Caco-2 (cell line): ENCODE results near the gene HOXB6. TPM values are rescaled to one million over a fixed set of nuclear protein-coding genes. Genes with fewer than 3 reads are reported as not detected.

Source experiments
- BruUV-seq: library from RNA; stranded (reverse); fragments of 400-500 nt; replicated peaks from 2 replicates; lab custom pipeline; 2021; lab: Mats Ljungman, UMichigan
- CTCF ChIA-PET: fragments of 300-600 bp; sonication (Branson Sonifier 250); formaldehyde crosslinking; loops from one replicate; lab custom pipeline; 2022; ENCODE audit warnings: antibody characterized with exemption; lab: Charles Lee
- POLR2A ChIA-PET: fragments of 300-600 bp; sonication (Branson Sonifier 250); formaldehyde crosslinking; loops from one replicate; lab custom pipeline; 2022; ENCODE audit warnings: antibody characterized with exemption; lab: Charles Lee
- DNase-seq, 2 experiments: peaks; one replicate each; pipeline versions ENCODE4 v3.0.0 to v3.0.0-alpha.2; 2020 to 2022
- H3K27me3 ChIP-seq: replicated peaks from 2 replicates; pipeline ENCODE4 v1.6.0; 2011; ENCODE audit warnings: low read length; ENCODE audit not compliant: control insufficient read depth, insufficient read depth
- H3K36me3 ChIP-seq: 2 replicates; pipeline ENCODE4 v1.5.1; 2011; ENCODE audit warnings: low read length; ENCODE audit not compliant: control insufficient read depth, insufficient read depth
- H3K4me1 ChIP-seq: fragments of 250-450 bp; sonication (Bioruptor Pico); 2 replicates; pipeline ENCODE4 v1.5.1; 2020; ENCODE audit warnings: mild to moderate bottlenecking
- H3K4me3 ChIP-seq: 2 replicates; pipeline ENCODE4 v1.5.1; 2011; ENCODE audit warnings: low read depth, mild to moderate bottlenecking, control low read depth, low read length
- H3K9me3 ChIP-seq: fragments of 250-450 bp; sonication (Bioruptor Pico); 2 replicates; pipeline ENCODE4 v1.5.1; 2020; ENCODE audit warnings: mild to moderate bottlenecking, moderate library complexity
- H3K27ac Mint-ChIP-seq: one replicate; pipeline ENCODE4 v1.8.0; 2022; ENCODE audit warnings: mixed read lengths; ENCODE audit not compliant: unreplicated experiment
- H3K27me3 Mint-ChIP-seq: one replicate; pipeline ENCODE4 v1.8.0; 2022; ENCODE audit warnings: mixed read lengths; ENCODE audit not compliant: insufficient read depth, unreplicated experiment
- H3K36me3 Mint-ChIP-seq: one replicate; pipeline ENCODE4 v1.8.0; 2022; ENCODE audit warnings: mild to moderate bottlenecking, mixed read lengths; ENCODE audit not compliant: insufficient read depth, unreplicated experiment
- H3K4me1 Mint-ChIP-seq: one replicate; pipeline ENCODE4 v1.8.0; 2022; ENCODE audit warnings: low read depth, mixed read lengths; ENCODE audit not compliant: unreplicated experiment
- H3K4me3 Mint-ChIP-seq: one replicate; pipeline ENCODE4 v1.8.0; 2022; ENCODE audit warnings: mild to moderate bottlenecking, moderate library complexity, mixed read lengths; ENCODE audit not compliant: unreplicated experiment
- H3K9me3 Mint-ChIP-seq: one replicate; pipeline ENCODE4 v1.8.0; 2022; ENCODE audit warnings: mixed read lengths; ENCODE audit not compliant: unreplicated experiment
- CTCF ChIP-seq, 2 experiments: fragments of 200-600 bp in 1 of 2; IDR thresholded peaks; 1 replicate in 1 of 2; 2 replicates in 1 of 2; pipeline versions ENCODE4 v1.5.1 to v1.8.0; 2011 to 2022; ENCODE audit warnings: antibody characterized with exemption in 1 of 2, control low read depth in 1 of 2, inconsistent platforms in 1 of 2, low read depth in 1 of 2, low read length in 1 of 2, mild to moderate bottlenecking in 1 of 2, moderate library complexity in 1 of 2; ENCODE audit not compliant: insufficient read depth in 1 of 2, severe bottlenecking in 1 of 2, unreplicated experiment in 1 of 2
- intact Hi-C: fragments of 100-400 bp; cut with micrococcal nuclease; formaldehyde crosslinking; loops from one replicate; pipeline ENCODE4 v1.10.0; 2022; ENCODE audit not compliant: unreplicated experiment
- total RNA-seq: library from RNA; stranded (reverse); gene quantifications from 2 replicates; pipeline ENCODE4 v1.2.3, GENCODE V29; 2022

The HOXB6 gene
- total RNA-seq, 1 experiment from 2014 or later, result 1.9 TPM

- no peak overlapping the region for H3K4me3 Mint-ChIP-seq
- H3K27me3 ChIP-seq, result no peaks in the 10 kb centered on the region
- no peak overlapping the region for H3K4me3 ChIP-seq
- no TSS peak for BruUV-seq
- H3K4me1 ChIP-seq, result peaks cover 9% of the 10 kb centered on the region
- no peak for TF ChIP-seq CTCF (IDR thresholded peaks at IDR 0.05; ENCODE audit: insufficient read depth in 1 of 2, low read depth in 1 of 2, low read length in 1 of 2, severe bottlenecking in 1 of 2, unreplicated experiment in 1 of 2)
- peaks cover 26% of the 10 kb centered on the region for H3K4me1 Mint-ChIP-seq
- H3K36me3 ChIP-seq, result no peaks in the 10 kb centered on the region
- intact Hi-C loops, result no loop called here
- ChIA-PET CTCF (interaction anchor here (0.6 kb wide), 1 partner anchor 343 kb away, joined by 3 read pairs; no protein-coding TSS in a partner anchor), POLR2A (no interaction called here)
- peaks cover 18% of the 10 kb centered on the region for H3K27me3 Mint-ChIP-seq
- no peak for DNase-seq
- H3K27ac Mint-ChIP-seq, result no peak overlapping the region
- no peaks in the 10 kb centered on the region for H3K9me3 Mint-ChIP-seq
- no peaks in the 10 kb centered on the region for H3K9me3 ChIP-seq
- peaks cover 15% of the 10 kb centered on the region for H3K36me3 Mint-ChIP-seq
Observed at GRCh38 chr17:48608494-48608834, 3.7 kb upstream of the HOXB6 start.

- no peaks in the 10 kb centered on the region for H3K9me3 ChIP-seq
- Mint-ChIP-seq H3K27ac (no peak overlapping the region), H3K9me3 (no peaks in the 10 kb centered on the region), H3K36me3 (peaks cover 15% of the 10 kb centered on the region), H3K4me3 (no peak overlapping the region), H3K4me1 (peaks cover 21% of the 10 kb centered on the region), H3K27me3 (peaks cover 13% of the 10 kb centered on the region)
- no peaks in the 10 kb centered on the region for H3K36me3 ChIP-seq
- intact Hi-C loops, result no loop called here
- BruUV-seq, result no TSS peak
- no peak for DNase-seq
- TF ChIP-seq CTCF (IDR thresholded peaks at IDR 0.05; ENCODE audit: insufficient read depth in 1 of 2, low read depth in 1 of 2, low read length in 1 of 2, severe bottlenecking in 1 of 2, unreplicated experiment in 1 of 2), result no peak
- peaks cover 16% of the 10 kb centered on the region for H3K4me1 ChIP-seq
- CTCF ChIA-PET, result interaction anchor here (1.2 kb wide), 1 partner anchor 12 kb away, joined by 5 read pairs; no protein-coding TSS in a partner anchor
- no peaks in the 10 kb centered on the region for H3K27me3 ChIP-seq
- POLR2A ChIA-PET, result interaction anchor here (0.6 kb wide), 1 partner anchor 153 kb away, joined by 3 read pairs; no protein-coding TSS in a partner anchor
- H3K4me3 ChIP-seq, result no peak overlapping the region
Observed at GRCh38 chr17:48606892-48607614, 2.3 kb upstream of the HOXB6 start.

GRCh38 chr17:48605991-48606891 lies 1.5 kb upstream of the HOXB6 start:
- no peaks in the 10 kb centered on the region; the same call in 1 of the 2 replicates for H3K27me3 ChIP-seq
- H3K36me3 Mint-ChIP-seq, result peaks cover 14% of the 10 kb centered on the region
- TF ChIP-seq CTCF (IDR thresholded peaks at IDR 0.05; ENCODE audit: insufficient read depth in 1 of 2, low read depth in 1 of 2, low read length in 1 of 2, severe bottlenecking in 1 of 2, unreplicated experiment in 1 of 2), result no peak
- ChIA-PET CTCF (interaction anchor here (1.2 kb wide), 1 partner anchor 13 kb away, joined by 5 read pairs; no protein-coding TSS in a partner anchor), POLR2A (interaction anchor here (0.6 to 0.7 kb wide), 2 partner anchors 152 to 195 kb away, joined by 3 read pairs; no protein-coding TSS in a partner anchor)
- BruUV-seq, result no TSS peak
- H3K4me1 Mint-ChIP-seq, result peaks cover 17% of the 10 kb centered on the region
- no peak overlapping the region for H3K4me3 Mint-ChIP-seq
- H3K27me3 Mint-ChIP-seq, result peaks cover 10% of the 10 kb centered on the region
- H3K4me1 ChIP-seq, result peaks cover 24% of the 10 kb centered on the region
- no peak overlapping the region for H3K27ac Mint-ChIP-seq
- no peak overlapping the region for H3K4me3 ChIP-seq
- no peaks in the 10 kb centered on the region for H3K9me3 ChIP-seq
- intact Hi-C loops, result no loop called here
- H3K9me3 Mint-ChIP-seq, result no peaks in the 10 kb centered on the region
- DNase-seq, result no peak
- H3K36me3 ChIP-seq, result no peaks in the 10 kb centered on the region
